CD4-positive, alpha-beta T cell treated with Interleukin-4 for 4 hours (primary cell): Measurements from ENCODE around the gene LRPPRC.
"Not testable (repeated sequence)": the region's sequence is repeated elsewhere in the genome, so short reads cannot be mapped to it uniquely, and the experiment has no call there.

Experiments used
- DNase-seq: peaks from one replicate; pipeline ENCODE4 v3.0.0-alpha.2; 2020

LRPPRC gene

DNA sequence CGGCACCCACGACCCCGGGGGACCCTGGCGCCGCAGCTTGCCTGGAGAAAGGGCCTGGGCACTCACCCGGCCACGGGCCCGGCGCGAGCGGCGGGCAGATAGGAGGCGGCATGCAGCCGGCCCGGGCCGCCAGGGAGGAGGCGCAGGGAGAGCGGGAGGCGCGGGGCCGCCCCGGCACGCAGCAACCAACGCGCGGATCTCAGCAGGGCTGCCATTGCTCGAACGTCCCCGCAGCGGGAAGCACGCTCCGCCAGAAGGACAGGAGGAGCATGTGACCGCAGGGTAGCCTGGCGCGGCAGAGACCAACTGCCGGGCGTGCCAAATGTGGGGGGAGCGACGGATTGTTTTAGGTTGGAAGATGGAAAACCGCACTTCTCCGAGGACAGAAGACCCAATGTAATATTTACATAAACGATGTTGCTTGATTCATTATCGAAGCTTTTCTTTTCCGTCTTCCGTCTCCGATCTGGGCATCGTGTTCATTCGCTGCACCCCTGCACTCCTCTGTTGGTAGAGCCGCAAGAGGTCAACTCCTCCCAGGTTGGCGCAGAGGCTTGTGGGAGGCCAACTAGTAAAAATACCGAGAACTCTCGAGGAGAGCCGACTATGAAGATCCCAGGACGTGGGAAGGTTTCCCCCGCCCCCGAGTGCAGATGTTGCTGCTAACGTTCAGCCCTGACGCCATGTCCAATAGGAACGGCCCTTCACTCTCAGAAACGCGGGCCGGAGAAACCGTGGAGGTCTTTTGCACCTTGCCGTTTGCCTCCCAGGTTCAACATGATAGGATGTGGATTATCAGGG is at the start of gene LRPPRC:
Gene LRPPRC (minus strand): TSS at position 257 of the 801 bp plus-strand sequence. CDS start 42 bp downstream, at position 215.
- DNase-seq = peak; percentile 94

DNA sequence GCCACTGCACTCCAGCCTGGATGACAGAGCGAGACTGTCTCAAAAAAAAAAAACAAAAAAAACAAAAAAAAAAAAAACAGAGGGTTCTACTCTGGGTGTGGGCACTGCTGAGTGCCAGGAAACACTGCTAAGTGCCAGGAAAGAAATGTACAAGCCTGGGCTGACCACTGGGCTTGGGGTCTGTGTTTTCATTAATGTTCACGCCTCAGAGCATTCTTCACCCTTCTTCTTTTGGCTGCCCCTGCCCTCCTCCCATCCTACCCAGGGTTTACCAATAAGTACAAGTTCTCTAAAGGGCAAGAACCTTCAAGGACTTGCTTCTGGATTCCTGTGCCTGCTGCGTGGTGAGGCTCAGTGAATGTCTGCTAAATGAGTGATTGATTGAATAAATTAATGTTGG is 49.3 kb upstream of the LRPPRC start:
- no peak for DNase-seq

DNA sequence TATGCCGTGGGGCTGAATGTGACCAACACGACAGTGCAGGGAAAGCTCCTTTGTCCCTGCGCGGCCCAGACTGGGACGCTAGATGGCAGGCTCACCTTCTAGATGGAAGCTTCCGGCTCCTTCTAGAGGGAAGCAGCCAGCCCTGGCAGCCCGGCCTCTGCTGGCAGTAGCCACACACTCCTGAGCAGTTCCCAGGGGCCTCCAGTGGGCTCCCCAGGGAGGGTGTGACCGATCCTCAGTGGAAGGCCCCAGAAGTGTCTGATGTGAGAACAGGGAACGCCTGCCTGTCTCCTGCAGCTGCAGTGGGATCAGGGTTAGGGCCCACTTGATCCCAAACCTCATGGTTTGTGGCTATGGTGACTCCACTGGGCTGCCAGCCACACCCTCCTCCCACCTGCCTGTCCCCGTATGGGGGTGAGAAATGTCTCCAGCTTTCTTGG is 48.5 kb upstream of the LRPPRC start:
- peak; percentile 70 for DNase-seq

DNA sequence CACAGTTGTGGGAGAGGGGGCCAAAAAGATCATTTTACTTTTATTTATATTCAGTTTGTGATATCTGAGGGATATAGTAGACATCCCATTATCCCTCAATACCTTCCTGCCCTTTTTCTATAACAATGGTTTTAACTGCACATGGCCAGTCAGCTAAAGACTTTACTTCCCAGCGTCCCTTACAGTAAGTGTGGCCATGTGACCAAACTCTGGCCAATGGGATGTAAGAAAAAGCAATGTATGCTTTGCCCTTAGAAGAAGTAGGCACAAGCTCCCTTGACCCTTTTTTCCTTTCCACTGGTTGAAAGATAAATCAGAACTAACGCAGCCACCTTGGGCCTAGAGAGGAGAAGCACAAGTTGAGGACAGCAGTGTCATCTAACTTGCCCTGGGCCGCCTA is 44.6 kb upstream of the LRPPRC start:
- DNase-seq = no peak

DNA sequence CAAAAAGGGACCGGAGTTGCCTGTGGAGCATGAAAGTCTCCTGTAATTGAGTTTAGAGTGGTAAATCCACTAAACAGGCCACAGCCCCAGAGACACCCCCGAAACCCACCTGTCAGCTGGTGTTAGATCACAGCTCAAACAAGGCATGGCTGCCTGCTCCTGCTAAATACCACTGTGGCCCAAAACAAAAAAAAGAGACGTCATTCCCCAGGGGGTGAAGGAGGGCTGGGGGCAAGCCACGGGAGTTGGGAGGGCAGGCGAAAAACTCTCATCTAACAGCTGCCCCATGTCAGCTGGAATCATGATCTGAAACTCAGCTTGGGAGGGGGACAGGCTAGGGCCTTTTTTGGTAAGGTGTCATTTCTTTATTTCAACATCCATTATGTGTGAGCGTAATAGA is 42.5 kb upstream of the LRPPRC start:
- DNase-seq = no peak

DNA sequence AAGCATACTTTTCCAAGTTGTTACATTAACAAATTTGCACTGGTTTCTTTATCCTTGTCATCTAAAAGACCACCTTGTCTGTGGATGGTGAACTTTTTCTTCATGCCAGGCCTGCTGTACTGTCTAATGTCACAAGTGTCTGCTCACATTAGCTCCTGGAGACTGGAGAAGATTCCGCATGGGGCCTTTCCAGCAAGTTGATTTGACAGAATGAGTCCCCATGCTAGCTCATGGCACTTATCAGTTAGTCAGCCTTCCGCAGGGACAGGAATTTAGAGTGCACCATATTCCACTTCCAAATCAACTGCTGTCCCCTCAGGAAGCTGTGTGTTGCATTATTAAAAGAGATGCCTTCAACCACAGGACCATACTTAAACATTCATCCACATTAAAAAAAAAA is 41.4 kb upstream of the LRPPRC start:
- no peak for DNase-seq

DNA sequence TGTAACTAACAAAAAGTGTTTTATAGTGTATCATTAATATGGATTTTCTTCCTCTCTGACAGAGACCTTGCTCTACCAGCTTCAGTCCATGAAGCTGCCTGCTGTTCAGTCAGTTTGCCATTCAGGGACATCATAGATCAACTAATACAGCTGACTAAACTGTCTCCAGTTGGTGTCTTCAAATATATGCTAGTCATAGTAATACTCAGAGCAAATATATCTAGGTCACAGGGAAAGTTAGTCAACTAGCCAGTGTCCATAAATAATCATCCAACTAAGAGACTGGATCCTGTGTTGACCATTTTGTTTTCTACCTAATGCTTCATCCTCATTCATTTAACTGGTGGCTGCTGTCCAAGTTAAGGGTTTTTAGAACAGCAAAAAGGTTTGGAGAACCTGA is 38.2 kb upstream of the LRPPRC start:
- DNase-seq = no peak

DNA sequence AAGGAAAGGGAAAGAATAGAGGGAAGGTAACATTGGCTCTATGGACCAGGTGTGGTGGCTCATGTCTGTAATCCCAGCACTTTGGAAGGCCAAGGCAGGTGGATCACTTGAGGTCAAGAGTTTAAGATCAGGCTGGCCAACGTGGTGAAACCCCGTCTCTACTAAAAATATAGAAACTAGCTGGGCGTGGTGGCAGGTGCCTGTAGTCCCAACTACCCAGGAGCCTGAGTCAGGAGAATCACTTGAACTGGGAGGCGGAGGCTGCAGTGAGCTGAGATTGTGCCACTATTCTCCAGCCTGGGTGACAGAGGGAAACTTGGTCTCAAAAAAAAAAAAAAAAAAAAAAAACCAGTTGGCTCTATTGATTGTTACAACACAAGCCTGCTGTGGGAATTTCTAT is 31.3 kb upstream of the LRPPRC start:
- DNase-seq = not testable (repeated sequence)

DNA sequence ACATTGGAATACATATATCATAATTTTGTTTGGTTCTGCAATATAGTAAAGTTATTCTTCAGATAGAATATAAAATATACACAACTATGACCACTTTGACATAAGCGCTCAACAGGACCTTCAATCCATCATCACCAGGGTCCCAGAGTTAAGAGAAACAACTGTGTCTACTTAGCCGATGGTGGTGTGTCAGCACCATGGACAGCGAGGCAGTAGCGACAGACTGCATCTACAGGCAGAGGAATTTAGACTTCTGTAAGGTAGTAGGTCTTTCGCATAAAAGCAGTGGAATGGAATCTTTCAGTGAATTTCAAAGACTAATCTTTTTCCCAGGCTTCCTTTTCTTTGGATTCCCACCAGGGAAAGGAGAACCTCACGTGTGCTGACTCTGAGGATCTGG is 20.5 kb upstream of the LRPPRC start:
- no peak for DNase-seq

DNA sequence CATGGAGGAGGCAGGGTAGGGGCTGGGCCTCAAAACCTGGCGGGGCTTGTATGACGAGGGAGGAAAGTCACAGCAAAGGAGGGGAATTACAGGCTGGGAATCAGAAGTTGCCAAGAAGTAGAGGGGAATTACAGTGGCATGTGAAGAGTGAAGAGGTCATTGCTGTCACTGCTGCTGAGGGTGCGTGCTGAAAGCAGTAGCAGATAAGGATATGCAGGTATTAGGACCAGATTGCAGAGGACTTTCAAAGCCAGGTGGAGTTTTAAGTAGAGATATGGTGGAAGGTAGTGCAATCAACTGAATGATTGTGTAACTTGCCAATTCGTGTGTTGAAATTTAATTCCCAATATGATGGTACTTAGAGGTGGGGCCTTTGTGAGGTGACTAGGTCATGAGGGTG is 19.4 kb upstream of the LRPPRC start:
- DNase-seq = no peak

DNA sequence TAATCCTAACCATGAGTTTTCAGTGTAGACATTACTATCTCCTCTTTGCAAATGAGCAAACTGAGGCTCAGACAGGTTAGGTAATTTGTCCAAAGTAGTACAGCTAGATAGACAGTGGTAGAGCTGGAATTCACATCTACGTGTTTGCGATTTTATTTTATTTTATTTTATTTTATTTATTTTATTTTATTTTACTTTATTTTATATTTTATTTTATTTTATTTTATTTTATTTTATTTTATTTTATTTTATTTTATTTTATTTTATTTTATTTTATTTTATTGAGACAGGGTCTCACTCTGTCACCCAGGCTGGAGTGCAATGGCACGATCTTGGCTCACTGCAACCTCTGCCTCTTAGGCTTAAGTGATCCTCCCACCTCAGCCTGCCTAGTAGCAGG is 17.4 kb upstream of the LRPPRC start:
- DNase-seq = not testable (repeated sequence)

DNA sequence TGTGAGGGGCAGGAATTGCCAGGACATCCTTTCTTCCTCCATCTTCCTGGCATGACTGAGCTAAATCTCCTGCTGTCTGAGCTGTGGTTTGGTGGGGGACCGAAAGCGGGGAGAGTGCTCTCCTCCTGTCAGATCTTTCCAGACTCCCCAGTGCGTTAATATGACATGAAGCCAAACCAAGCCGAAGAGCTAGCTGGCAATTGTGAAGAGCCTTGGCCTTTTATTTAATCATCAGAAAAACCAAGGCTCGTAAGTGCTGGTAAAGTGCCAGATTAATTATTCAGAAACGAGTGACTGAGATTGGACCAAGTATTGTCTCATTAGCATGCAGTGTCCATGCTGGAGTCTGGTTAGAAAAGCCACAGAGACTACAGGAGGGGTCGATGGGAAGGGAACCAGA is 14.5 kb upstream of the LRPPRC start:
- DNase-seq = no peak

DNA sequence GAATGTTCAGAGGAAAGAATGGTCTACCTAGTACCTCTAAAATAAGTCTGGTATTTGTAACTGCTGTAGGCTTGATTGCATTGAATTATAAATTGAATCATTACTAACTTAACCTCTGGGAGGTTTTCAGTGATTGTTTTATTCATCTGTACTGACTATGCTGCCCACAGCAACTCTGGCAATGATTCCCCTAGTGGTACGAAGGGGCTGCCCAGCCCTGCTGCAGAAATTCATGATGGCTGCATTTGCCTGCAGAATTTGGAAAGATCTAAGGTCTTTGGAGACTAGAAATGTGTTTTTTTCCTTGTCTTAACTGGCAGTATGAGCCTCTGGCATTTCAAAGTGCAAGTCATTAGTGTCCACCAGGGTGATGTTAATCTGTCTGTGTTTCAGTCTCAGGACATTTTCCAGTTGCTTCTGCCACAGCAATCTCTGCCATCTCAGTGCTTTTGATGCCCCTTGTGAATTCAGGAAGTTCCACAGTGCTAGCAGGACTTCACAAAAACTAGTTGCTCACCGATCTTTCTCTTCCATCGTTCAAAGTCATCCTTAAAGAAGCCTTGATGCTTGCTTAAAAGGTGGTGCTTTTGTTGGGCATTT is 13.4 kb upstream of the LRPPRC start:
- no peak for DNase-seq

DNA sequence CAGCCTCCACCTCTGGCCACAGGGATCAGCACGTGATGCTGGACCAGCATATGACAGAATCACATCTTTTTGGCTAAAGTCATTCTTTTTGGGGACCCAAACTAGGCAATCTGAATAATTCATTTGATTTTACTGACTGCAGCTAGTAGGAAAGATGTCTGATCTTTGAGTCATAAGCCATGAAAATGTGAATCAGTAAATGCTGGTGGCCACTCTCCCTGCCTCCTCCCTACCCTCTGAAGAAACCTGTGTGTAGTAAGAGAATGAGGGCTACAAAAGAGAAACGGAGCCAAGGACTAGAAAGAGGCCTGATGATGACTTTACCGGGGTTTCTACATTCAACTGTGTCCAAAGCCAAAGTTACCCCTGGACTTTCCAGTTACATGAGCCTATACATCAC is 10.1 kb upstream of the LRPPRC start:
- no peak for DNase-seq

DNA sequence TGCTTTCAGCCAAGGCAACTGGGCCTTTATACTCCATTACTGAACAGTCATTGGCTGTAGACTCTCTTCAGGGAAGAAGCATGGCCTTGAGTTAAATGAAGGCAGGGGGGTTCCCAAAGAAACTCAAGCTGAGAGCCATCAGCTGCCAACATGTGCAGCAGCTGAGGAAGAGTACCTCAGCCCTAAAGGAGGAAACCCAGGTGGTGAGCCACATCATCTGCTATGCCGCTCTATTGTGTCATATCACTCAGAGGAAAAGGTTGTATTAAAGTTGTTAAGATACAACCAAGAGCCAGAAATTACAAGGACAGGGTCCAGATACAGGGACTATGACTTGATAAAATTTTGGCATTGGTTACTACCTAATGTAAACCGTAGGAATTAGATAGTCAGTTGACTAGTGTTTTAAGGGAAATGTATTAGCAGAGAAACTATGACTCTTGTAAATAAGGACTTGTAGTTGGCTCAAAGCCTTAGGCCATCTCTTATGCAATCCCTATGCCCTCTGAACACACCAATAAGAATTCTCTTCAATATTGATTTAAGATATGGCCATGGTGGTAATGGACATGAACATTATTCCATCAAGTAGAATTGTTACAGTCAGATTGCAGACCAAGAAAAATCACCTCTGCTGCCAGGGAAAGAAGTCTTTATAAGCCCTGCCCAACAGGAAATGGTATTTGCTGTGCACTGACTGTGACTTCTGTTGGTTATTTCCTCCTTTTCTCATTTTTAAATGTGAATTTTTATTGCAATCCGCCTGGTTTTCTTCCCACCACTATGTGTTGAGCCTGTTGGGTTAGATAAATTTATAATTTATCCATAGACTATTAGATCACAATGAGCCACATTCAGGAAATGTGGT is 9.2 kb upstream of the LRPPRC start:
- no peak for DNase-seq

DNA sequence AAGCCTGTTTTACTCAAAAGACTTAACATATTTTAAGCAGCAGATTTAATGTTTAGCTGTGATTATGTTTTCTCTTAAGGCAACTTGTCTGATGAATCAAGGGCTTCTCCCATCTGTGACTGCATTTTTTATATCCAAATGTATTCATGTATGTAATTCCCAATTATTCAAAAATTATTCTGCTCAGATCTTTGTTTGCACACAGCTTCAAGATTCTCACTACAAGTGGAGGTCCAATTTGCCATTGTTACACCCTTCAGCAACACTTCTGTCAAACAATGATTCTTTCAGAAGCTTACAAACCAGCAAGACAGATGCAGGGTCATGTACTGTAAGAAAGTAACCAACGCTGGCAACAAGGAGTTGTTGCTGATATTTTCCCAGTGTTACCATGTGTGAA is 5.9 kb upstream of the LRPPRC start:
- no peak for DNase-seq

DNA sequence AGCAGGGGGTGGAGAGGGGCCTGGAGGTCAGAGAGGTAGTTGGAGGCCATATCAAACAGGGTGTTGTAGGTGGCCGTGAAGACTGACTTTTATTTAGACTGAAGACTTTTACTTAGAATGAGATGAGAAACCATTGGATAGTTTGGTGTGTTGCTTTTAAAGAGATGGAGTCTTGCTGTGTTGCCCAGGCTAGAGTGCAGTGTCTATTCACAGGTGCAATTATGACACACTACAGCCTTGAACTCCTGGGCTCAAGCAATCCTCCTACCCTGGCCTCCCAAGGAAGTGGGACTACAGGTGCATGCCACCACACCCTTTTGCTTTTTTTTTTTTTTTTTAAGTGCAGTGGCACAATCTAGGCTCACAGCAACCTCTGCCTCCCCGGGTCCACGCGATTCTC is 2.5 kb upstream of the LRPPRC start:
- DNase-seq = no peak

DNA sequence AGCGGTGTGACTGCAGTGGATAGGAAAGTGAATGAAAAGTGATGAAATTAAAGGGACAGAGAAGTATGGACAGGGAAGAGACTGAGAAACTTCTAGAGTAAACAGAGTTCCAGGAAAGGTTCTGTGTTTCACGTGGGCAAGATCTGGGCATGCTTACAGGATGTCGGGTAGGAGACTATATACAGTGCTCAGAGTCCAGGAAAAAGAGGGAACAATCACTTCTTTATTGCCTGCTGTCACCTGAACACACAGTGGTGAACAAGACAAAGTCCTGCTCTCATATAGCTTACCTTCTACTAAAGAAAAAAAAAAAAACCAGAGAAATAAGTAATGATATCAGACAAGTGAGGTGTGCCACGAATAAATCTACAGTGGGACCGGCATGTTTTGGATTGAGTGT is 2.4 kb downstream of the LRPPRC start:
- no peak for DNase-seq

DNA sequence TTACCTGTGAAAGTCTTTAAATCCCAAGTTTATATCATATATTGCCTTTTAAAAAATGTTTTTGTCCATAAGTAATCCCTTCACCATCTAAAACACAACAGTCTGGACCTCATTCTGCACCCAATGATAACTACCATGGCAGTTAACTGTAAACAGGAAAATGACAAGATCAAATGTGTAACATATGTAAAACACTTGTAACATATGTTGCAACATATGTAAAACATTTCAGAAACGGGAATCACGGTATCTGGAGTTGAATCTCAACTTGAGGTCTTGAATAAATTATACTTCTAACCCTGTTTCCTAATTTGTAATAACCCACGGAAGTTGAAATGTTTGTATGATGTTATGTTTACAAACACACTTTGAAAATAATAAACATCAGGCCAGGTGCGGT is 6.2 kb downstream of the LRPPRC start:
- no peak for DNase-seq

DNA sequence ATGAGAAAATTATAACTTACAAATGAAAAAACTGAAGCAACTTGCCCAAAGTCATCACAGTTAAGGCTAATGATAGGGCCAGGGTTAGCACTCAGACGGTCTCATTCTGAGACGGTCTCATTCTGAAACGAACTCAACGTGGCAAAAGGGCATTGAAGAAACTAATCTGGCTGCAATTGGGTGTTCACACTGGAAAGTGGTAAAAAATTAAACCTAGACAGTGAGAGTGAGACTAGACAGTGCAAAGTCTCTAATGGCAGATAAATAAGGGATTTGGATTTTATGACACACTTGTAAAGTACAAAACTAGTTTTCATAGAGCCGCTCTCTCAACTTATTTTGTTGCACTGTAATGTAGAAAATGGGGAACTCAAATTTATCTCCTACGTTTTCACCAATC is 9.2 kb downstream of the LRPPRC start:
- no peak for DNase-seq

DNA sequence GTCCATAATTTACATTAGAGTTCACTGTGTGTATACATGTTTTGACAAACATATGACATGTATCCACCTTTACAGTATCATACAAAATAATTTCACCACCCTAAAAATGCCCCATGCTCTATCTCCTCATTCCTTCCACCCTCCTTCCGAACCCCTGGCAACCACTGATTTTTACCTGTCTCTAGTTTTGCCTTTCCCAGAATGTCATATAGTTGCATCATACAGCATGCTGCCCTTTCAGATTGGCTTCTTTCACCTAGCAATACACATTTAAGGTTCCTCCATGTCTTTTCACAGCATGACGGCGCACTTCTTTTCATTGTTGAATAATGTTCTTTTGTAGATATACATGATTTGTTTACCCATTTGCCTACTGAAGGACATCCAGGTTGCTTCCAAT is 10.4 kb downstream of the LRPPRC start:
- DNase-seq = no peak

DNA sequence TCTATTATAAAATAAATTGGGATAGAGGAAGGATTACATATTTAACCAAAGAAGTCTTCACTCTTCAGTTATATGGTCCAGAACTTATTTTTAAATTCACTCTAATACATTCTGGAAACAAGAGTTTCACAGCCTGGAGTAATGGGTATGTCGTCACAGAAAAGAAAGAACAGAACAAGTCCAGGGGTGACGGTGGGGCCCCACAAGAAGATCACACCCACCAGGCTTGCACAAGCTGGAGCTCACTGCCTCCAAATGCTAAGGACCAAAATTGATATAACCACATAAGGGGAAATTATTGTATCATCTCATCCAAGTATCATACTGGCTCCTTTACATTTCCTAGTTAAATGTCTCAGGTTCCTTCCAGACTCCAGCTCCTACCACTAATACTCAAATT is 11.3 kb downstream of the LRPPRC start:
- no peak for DNase-seq

DNA sequence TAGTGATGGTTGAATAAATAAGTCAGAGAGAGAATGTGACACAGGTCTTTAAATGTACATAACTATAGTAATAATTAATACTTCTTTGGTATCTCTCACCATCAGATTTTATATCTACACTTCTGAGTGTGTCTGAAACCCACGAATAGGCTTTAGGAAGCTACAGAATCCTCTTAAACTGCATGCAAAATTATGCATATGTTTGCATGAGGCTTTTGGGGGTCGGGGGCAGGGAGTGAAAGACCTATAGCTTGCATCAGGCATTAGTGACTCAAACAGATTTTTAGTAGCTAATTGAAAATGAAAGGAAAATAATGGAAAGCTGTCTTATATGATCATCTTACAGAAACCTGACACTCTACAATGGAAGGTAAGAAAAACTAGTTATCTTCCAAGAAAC is 14.9 kb downstream of the LRPPRC start:
- DNase-seq = no peak
